ENCODE data around the gene PTGES3. TPM values are rescaled to one million over a fixed set of nuclear protein-coding genes. Genes with fewer than 3 reads are reported as not detected.

PTGES3 gene
- polyA plus RNA-seq, 1 donor from 2014 or later, result 109 TPM

GRCh38 chr12:56718149-56718548 is 30.1 kb upstream of the PTGES3 start:
- H3K79me2 ChIP-seq (replicated peaks; ENCODE audit: insufficient read depth, low read length), result peaks cover 43% of the 10 kb centered on the region
- peaks cover 7% of the 10 kb centered on the region for H3K36me3 ChIP-seq (ENCODE audit: insufficient read depth, low read length)
- TF ChIP-seq REST (IDR thresholded peaks at IDR 0.05; ENCODE audit: borderline replicate concordance), result no peak
- no peak for TF ChIP-seq CTCF (IDR thresholded peaks at IDR 0.05; ENCODE audit: poor library complexity, severe bottlenecking)
- no peak for TF ChIP-seq RAD21 (conservative IDR thresholded peaks at IDR 0.05)
- no peak for TF ChIP-seq MXI1 (conservative IDR thresholded peaks at IDR 0.05; ENCODE audit: poor library complexity, severe bottlenecking)
- TF ChIP-seq POLR2AphosphoS5 (IDR thresholded peaks at IDR 0.05), result no peak
- no peak for TF ChIP-seq EZH2 (IDR thresholded peaks at IDR 0.05; ENCODE audit: borderline replicate concordance, insufficient read depth, low read length, poor library complexity, severe bottlenecking)
- TF ChIP-seq TAF1 (IDR thresholded peaks at IDR 0.05; ENCODE audit: low read depth), result no peak
- TF ChIP-seq EP300 (conservative IDR thresholded peaks at IDR 0.05; ENCODE audit: poor library complexity, severe bottlenecking), result no peak
- TF ChIP-seq SMC3 (conservative IDR thresholded peaks at IDR 0.05; ENCODE audit: poor library complexity), result no peak

GRCh38 chr12:56716933-56717880 is 29.1 kb upstream of the PTGES3 start:
- H4K20me1 ChIP-seq (ENCODE audit: insufficient read depth), result no peaks in the 10 kb centered on the region
- TF ChIP-seq POLR2AphosphoS5 (IDR thresholded peaks at IDR 0.05) (no peak), SMC3 (conservative IDR thresholded peaks at IDR 0.05; ENCODE audit: poor library complexity) (no peak), TAF1 (IDR thresholded peaks at IDR 0.05; ENCODE audit: low read depth) (no peak), RAD21 (conservative IDR thresholded peaks at IDR 0.05) (no peak)
- no peak overlapping the region for H3K9ac ChIP-seq (ENCODE audit: low read length)
- H3K79me2 ChIP-seq (replicated peaks; ENCODE audit: insufficient read depth, low read length), result peaks cover 33% of the 10 kb centered on the region
- no peak overlapping the region for H3K4me3 ChIP-seq (ENCODE audit: low read length)
- no peaks in the 10 kb centered on the region for H3F3A ChIP-seq (ENCODE audit: insufficient read depth, low read length, poor library complexity, severe bottlenecking)
- H3K9me3 ChIP-seq (ENCODE audit: low read length), result no peaks in the 10 kb centered on the region
- no peak overlapping the region for H2AFZ ChIP-seq (ENCODE audit: low read depth, low read length)
- no peaks in the 10 kb centered on the region for H3K27me3 ChIP-seq (ENCODE audit: insufficient read depth, low read depth, low read length)
- no peaks in the 10 kb centered on the region for H3K9me2 ChIP-seq (ENCODE audit: insufficient read depth, low read length)
- H3K36me3 ChIP-seq (ENCODE audit: insufficient read depth, low read length), result peaks cover 15% of the 10 kb centered on the region
- H3K4me2 ChIP-seq (ENCODE audit: low read length), result no peak overlapping the region
- no peak overlapping the region for H3K27ac ChIP-seq (ENCODE audit: low read length)

More at GRCh38 chr12:56718149-56718548, 30.1 kb upstream of the PTGES3 start:
- Histone ChIP-seq H3K9me3 (ENCODE audit: low read length) (no peaks in the 10 kb centered on the region), H3K9me2 (ENCODE audit: insufficient read depth, low read length) (no peaks in the 10 kb centered on the region), H3K27ac (ENCODE audit: low read length) (no peak overlapping the region), H3K4me3 (ENCODE audit: low read length) (no peak overlapping the region), H3K9ac (ENCODE audit: low read length) (no peak overlapping the region), H3K4me2 (ENCODE audit: low read length) (no peak overlapping the region), H2AFZ (ENCODE audit: low read depth, low read length) (no peak overlapping the region), H4K20me1 (ENCODE audit: insufficient read depth) (no peaks in the 10 kb centered on the region), H3K27me3 (ENCODE audit: insufficient read depth, low read depth, low read length) (no peaks in the 10 kb centered on the region), H3F3A (ENCODE audit: insufficient read depth, low read length, poor library complexity, severe bottlenecking) (no peaks in the 10 kb centered on the region)
